Measurements from ENCODE around the gene TYMP. TPM values are rescaled to one million over a fixed set of nuclear protein-coding genes. Genes with fewer than 3 reads are reported as not detected.

The TYMP gene
- total RNA-seq, 3 donors from 2014 or later (not counting 1 experiment from before 2014, with no cell fraction given): 17.7 to 44.6 (median 32.4) TPM

- H3K4me3 ChIP-seq (ENCODE audit: low read length): peak within 1 kb of the TSS; percentile 49
- DNase-seq (peak; percentile 98), ATAC-seq (peak; percentile 93 to 98 (median 93))
- H3K27ac Mint-ChIP-seq: peak within 1 kb of the TSS; percentile 87 to 95
- peaks cover 15% of the 10 kb centered on the region for H3K4me1 ChIP-seq (ENCODE audit: control insufficient read depth, insufficient read depth, low read length)
- intact Hi-C loops (cut with micrococcal nuclease): loop anchor here (1.0 to 5.0 kb wide), 3 partner anchors 18 to 55 kb away; partner anchors contain the start of genes LMF2, NCAPH2 and SCO2
- 6% methylated on average over 60 of the region's 61 CpGs for WGBS (ENCODE audit: insufficient coverage)
- H3K9me3 ChIP-seq (ENCODE audit: control insufficient read depth, insufficient read depth, low read length): no peaks in the 10 kb centered on the region
- H3K27me3 Mint-ChIP-seq (ENCODE audit: low read depth in 2 of 2): peaks cover 0 to 6% of the 10 kb centered on the region in 2 donors
- no peaks in the 10 kb centered on the region for H3K36me3 Mint-ChIP-seq
- peak within 1 kb of the TSS; percentile 97 for H3K4me3 Mint-ChIP-seq
- no peaks in the 10 kb centered on the region for H3K27me3 ChIP-seq (ENCODE audit: control insufficient read depth, insufficient read depth, low read length)
- peak; percentile 82 for TF ChIP-seq CTCF (IDR thresholded peaks at IDR 0.05)
- no peaks in the 10 kb centered on the region for H3K36me3 ChIP-seq (ENCODE audit: control insufficient read depth, insufficient read depth, low read length)
- H3K9me3 Mint-ChIP-seq: no peaks in the 10 kb centered on the region
- H3K4me1 Mint-ChIP-seq: peaks cover 23 to 28% of the 10 kb centered on the region in 2 donors
- peak within 1 kb of the TSS; percentile 74 for H3K27ac ChIP-seq (ENCODE audit: low read length)
These were observed 33.0 kb upstream of the TYMP start, which contains the start of gene SYCE3 for GRCh38 chr22:50562523-50563412. Gene SYCE3, minus strand, starts transcription at chr22:50562919. Its CDS starts 6,514 bp downstream, at chr22:50556405.

- intact Hi-C loops (cut with micrococcal nuclease): loop anchor here (1.0 to 5.0 kb wide), 3 partner anchors 17 to 54 kb away; partner anchors contain the start of genes LMF2, NCAPH2 and SCO2
- 68% methylated on average over 22 of the region's 34 CpGs for WGBS (ENCODE audit: insufficient coverage)
- Mint-ChIP-seq H3K9me3 (no peaks in the 10 kb centered on the region), H3K4me1 (peaks cover 23 to 28% of the 10 kb centered on the region in 2 donors), H3K27me3 (ENCODE audit: low read depth in 2 of 2) (peaks cover 0 to 4% of the 10 kb centered on the region in 2 donors), H3K4me3 (peak overlapping the region; percentile 86), H3K36me3 (no peaks in the 10 kb centered on the region), H3K27ac (peak overlapping the region; percentile 81 to 95)
- peaks cover 15% of the 10 kb centered on the region for H3K4me1 ChIP-seq (ENCODE audit: control insufficient read depth, insufficient read depth, low read length)
- H3K4me3 ChIP-seq (ENCODE audit: low read length): no peak overlapping the region
- no peak for TF ChIP-seq CTCF (IDR thresholded peaks at IDR 0.05)
- ATAC-seq: peak; percentile 50 to 59 (median 57)
- peak in 1 of 2 donors; percentile 52 for DNase-seq
- no peaks in the 10 kb centered on the region for H3K9me3 ChIP-seq (ENCODE audit: control insufficient read depth, insufficient read depth, low read length)
- no peaks in the 10 kb centered on the region for H3K27me3 ChIP-seq (ENCODE audit: control insufficient read depth, insufficient read depth, low read length)
- H3K27ac ChIP-seq (ENCODE audit: low read length): peak overlapping the region; percentile 74
- no peaks in the 10 kb centered on the region for H3K36me3 ChIP-seq (ENCODE audit: control insufficient read depth, insufficient read depth, low read length)
These were observed 31.9 kb upstream of the TYMP start for GRCh38 chr22:50561401-50562358.

- H3K27me3 ChIP-seq (ENCODE audit: control insufficient read depth, insufficient read depth, low read length): no peaks in the 10 kb centered on the region
- no peak overlapping the region for H3K4me3 ChIP-seq (ENCODE audit: low read length)
- intact Hi-C loops (cut with micrococcal nuclease): loop anchor here (5.0 kb wide), 2 partner anchors 33 to 53 kb away; partner anchors contain the start of genes LMF2, NCAPH2 and SCO2
- no peak overlapping the region for H3K27ac ChIP-seq (ENCODE audit: low read length)
- no peak for ATAC-seq
- H3K27me3 Mint-ChIP-seq (ENCODE audit: low read depth in 2 of 2): no peaks in the 10 kb centered on the region
- DNase-seq: no peak
- peaks cover 15% of the 10 kb centered on the region for H3K4me1 ChIP-seq (ENCODE audit: control insufficient read depth, insufficient read depth, low read length)
- peaks cover 23 to 28% of the 10 kb centered on the region in 2 donors for H3K4me1 Mint-ChIP-seq
- H3K9me3 ChIP-seq (ENCODE audit: control insufficient read depth, insufficient read depth, low read length): no peaks in the 10 kb centered on the region
- TF ChIP-seq CTCF (IDR thresholded peaks at IDR 0.05): no peak
- no peaks in the 10 kb centered on the region for H3K9me3 Mint-ChIP-seq
- H3K4me3 Mint-ChIP-seq: no peak overlapping the region
- 98% methylated on average over 3 of the region's 3 CpGs for WGBS (ENCODE audit: insufficient coverage)
- H3K36me3 Mint-ChIP-seq: no peaks in the 10 kb centered on the region
- no peak overlapping the region for H3K27ac Mint-ChIP-seq
- H3K36me3 ChIP-seq (ENCODE audit: control insufficient read depth, insufficient read depth, low read length): no peaks in the 10 kb centered on the region
These were observed 30.2 kb upstream of the TYMP start for GRCh38 chr22:50560034-50560433.

Measured in natural killer cell (primary cell).